NCI-H510A (cell line): Measurements from ENCODE around the gene FAM131A.

Experiments used
- DNase-seq: peaks from one replicate; lab custom pipeline; 2025; lab: John Stamatoyannopoulos, UW

The FAM131A gene

GRCh38 chr3:184358124-184358767, 20.8 kb downstream of the FAM131A start:
- DNase-seq = no peak

GRCh38 chr3:184358921-184359350, 21.5 kb downstream of the FAM131A start:
- DNase-seq = no peak

- no peak for DNase-seq
These were observed 22.2 kb downstream of the FAM131A start for GRCh38 chr3:184359610-184360009.

GRCh38 chr3:184360070-184360928, 22.9 kb downstream of the FAM131A start:
- no peak for DNase-seq

- DNase-seq = no peak
These were observed 23.6 kb downstream of the FAM131A start for GRCh38 chr3:184360929-184361531.

GRCh38 chr3:184361532-184361931, 24.1 kb downstream of the FAM131A start, which contains the start of the genes CLCN2 and POLR2H:
CLCN2 (minus strand) TSS chr3:184361605; CDS start chr3:184361479, 126 bp downstream.
POLR2H (plus strand) TSS chr3:184361710; CDS start chr3:184363493, 1,783 bp downstream.
- DNase-seq = peak; percentile 48

GRCh38 chr3:184361932-184362667, 24.7 kb downstream of the FAM131A start:
- peak; percentile 75 for DNase-seq

- DNase-seq = peak; percentile 96
These were observed 25.5 kb downstream of the FAM131A start for GRCh38 chr3:184362668-184363546.

- no peak for DNase-seq
These were observed 29.4 kb downstream of the FAM131A start for GRCh38 chr3:184366619-184367289.

- DNase-seq = no peak
These were observed 30.7 kb downstream of the FAM131A start for GRCh38 chr3:184368116-184368515.

GRCh38 chr3:184368586-184369183, 31.3 kb downstream of the FAM131A start:
- no peak for DNase-seq

- peak; percentile 89 for DNase-seq
These were observed 34.2 kb downstream of the FAM131A start for GRCh38 chr3:184371570-184372018.

- no peak for DNase-seq
These were observed 35.0 kb downstream of the FAM131A start for GRCh38 chr3:184372296-184372821.

- no peak for DNase-seq
These were observed 35.5 kb downstream of the FAM131A start for GRCh38 chr3:184372911-184373310.

- no peak for DNase-seq
These were observed 36.0 kb downstream of the FAM131A start for GRCh38 chr3:184373422-184373821.

- DNase-seq = no peak
These were observed 38.5 kb downstream of the FAM131A start for GRCh38 chr3:184375747-184376461.

- no peak for DNase-seq
These were observed 40.0 kb downstream of the FAM131A start for GRCh38 chr3:184377374-184377773.

GRCh38 chr3:184377882-184378445, 40.6 kb downstream of the FAM131A start, which contains the start of gene THPO:
THPO (minus strand) TSS chr3:184378207; CDS start chr3:184376259, 1,948 bp downstream.
- DNase-seq = peak; percentile 65
